Suprapubic skin (tissue), 4 donors: ENCODE measurements around the gene GLS2. TPM values are rescaled to one million over a fixed set of nuclear protein-coding genes. Genes with fewer than 3 reads are reported as not detected.

Experiments used
- DNase-seq, 2 donors: peaks; one replicate each; pipeline ENCODE4 v3.0.0-alpha.2; 2019; ENCODE audit warnings: low spot score in 2 of 2
- H3K27ac ChIP-seq: fragments of 200-600 bp; sonication (generic); one replicate; pipeline ENCODE4 v1.5.1; 2019
- H3K27me3 ChIP-seq: fragments of 200-600 bp; sonication (generic); one replicate; pipeline ENCODE4 v1.5.1; 2019
- H3K36me3 ChIP-seq: fragments of 200-600 bp; sonication (generic); one replicate; pipeline ENCODE4 v1.5.1; 2019
- H3K4me1 ChIP-seq: fragments of 200-600 bp; sonication (generic); one replicate; pipeline ENCODE4 v1.5.1; 2019
- H3K4me3 ChIP-seq: fragments of 200-600 bp; sonication (generic); one replicate; pipeline ENCODE4 v1.5.1; 2019; ENCODE audit warnings: mild to moderate bottlenecking
- H3K9me3 ChIP-seq: fragments of 200-600 bp; sonication (generic); one replicate; pipeline ENCODE4 v1.5.1; 2019
- CTCF ChIP-seq, 2 donors: fragments of 200-600 bp in 1 of 2; fragments of 450-650 bp in 1 of 2; sonication (generic) in 1 of 2; IDR thresholded peaks; one replicate each; pipeline ENCODE4 v1.5.1; 2016 to 2019; ENCODE audit warnings: antibody characterized with exemption in 2 of 2, mild to moderate bottlenecking in 1 of 2, moderate library complexity in 1 of 2
- EP300 ChIP-seq: sonication (generic); formaldehyde crosslinking; IDR thresholded peaks from one replicate; pipeline ENCODE4 v1.6.1; 2017; ENCODE audit warnings: antibody characterized with exemption
- POLR2A ChIP-seq, 2 donors: fragments of 450-650 bp; IDR thresholded peaks; one replicate each; pipeline ENCODE4 v1.6.1; 2017; ENCODE audit warnings: antibody characterized with exemption in 2 of 2, mild to moderate bottlenecking in 2 of 2, moderate library complexity in 2 of 2
- POLR2AphosphoS5 ChIP-seq, 3 donors: sonication (generic); formaldehyde crosslinking; IDR thresholded peaks; one replicate each; pipeline ENCODE4 v1.6.1; 2017; ENCODE audit warnings: antibody characterized with exemption in 3 of 3
- WGBS: methylation state at CpG from one replicate; pipeline ENCODE4 v1.1.5; 2018; 5-methylcytosine and 5-hydroxymethylcytosine counted together
- total RNA-seq, 4 donors: library from RNA; depleted of rRNA; stranded (reverse); fragments of >200 nt; gene quantifications; one replicate each; pipeline ENCODE4 v1.1.0, GENCODE V29; 2016

GLS2 gene
- total RNA-seq, 4 donors from 2014 or later: 7.9 to 23.9 (median 10.5) TPM

DNA sequence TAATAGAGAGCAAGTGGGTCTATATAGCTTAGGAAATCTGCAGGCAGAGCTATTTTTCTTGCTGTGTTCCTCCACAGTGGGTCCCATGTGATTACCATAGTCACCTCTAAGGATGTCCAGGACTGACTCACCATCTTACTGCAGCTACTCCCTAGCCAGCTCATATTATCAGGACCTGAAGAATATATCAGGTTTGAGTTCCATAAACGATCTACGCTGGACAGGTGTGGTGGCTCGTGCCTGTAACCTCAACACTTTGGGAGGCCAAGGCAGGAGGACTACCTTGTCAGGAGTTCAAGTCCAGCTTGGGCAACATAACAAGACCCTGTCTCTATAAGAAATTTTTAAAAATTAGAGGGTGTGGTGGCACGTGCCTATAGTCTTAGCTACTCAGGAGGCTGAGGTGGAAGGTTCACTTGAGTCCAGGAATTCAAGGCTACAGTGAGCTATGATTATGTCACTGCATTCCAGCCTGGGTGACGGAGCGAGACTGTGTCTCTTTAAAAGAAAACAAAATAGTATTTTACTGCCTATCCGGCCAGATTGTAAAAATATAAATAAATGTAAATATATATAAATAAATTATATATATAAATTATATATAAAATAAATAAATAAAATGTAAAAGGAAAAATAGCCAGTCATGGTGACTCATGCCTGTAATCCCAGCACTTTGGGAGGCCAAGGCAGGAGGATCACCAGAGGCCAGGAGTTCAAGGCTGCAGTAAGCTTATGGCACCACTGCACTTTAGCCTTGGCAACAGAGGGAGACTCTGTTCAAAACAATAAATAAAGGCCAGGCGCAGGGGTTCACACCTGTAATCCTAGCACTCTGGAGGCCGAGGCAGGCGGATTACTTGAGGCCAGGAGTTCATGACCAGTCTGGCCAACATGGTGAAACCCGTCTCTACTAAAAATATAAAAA is 26.5 kb downstream of the GLS2 start:
- Histone ChIP-seq H3K9me3 (no peaks in the 10 kb centered on the region), H3K27ac (no peak overlapping the region), H3K4me3 (no peak overlapping the region), H3K27me3 (no peaks in the 10 kb centered on the region), H3K36me3 (no peaks in the 10 kb centered on the region), H3K4me1 (peaks cover 4% of the 10 kb centered on the region)
- TF ChIP-seq CTCF (IDR thresholded peaks at IDR 0.05): no peak
- TF ChIP-seq POLR2AphosphoS5 (IDR thresholded peaks at IDR 0.05): no peak
- TF ChIP-seq EP300: no peak
- TF ChIP-seq POLR2A (IDR thresholded peaks at IDR 0.05): no peak
- 86% methylated on average over 11 of the region's 11 CpGs for WGBS
- no peak for DNase-seq

GRCh38 chr12:56457817-56458216 is 30.1 kb downstream of the GLS2 start:
- 90% methylated on average over 4 of the region's 4 CpGs for WGBS
- Histone ChIP-seq H3K27ac (no peak overlapping the region), H3K27me3 (no peaks in the 10 kb centered on the region), H3K9me3 (no peaks in the 10 kb centered on the region), H3K36me3 (no peaks in the 10 kb centered on the region), H3K4me1 (no peaks in the 10 kb centered on the region), H3K4me3 (no peak overlapping the region)
- no peak for TF ChIP-seq POLR2AphosphoS5 (IDR thresholded peaks at IDR 0.05)
- no peak for TF ChIP-seq POLR2A (IDR thresholded peaks at IDR 0.05)
- TF ChIP-seq EP300: no peak
- TF ChIP-seq CTCF (IDR thresholded peaks at IDR 0.05): no peak
- DNase-seq: no peak

DNA sequence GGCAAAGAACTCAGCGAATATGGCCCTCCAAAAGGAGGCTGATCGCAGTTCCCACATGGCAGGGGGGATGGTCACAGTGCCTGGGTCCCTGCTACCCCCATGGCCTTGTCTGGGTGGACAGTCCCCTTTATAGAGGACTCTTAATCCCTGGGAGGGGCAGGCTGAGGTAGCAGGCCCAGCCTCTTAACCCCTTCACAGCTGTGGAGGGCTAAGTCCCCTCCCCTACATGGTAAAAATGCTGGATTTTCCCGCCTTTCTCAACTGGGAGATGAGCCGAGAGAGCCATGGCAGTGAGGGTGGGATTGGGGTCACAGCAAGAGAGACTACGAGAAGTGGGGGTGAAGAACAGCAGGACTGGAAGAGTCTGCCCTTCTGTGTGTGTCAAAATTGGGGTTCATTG is 33.4 kb downstream of the GLS2 start, which contains the start of gene MIP:
Gene MIP, minus strand, starts transcription at position 101 of the 400 bp plus-strand sequence. Its CDS starts 44 bp downstream, at position 57.
- WGBS: 86% methylated on average over 5 of the region's 5 CpGs
- no peak within 1 kb of the TSS for H3K27ac ChIP-seq
- no peak for DNase-seq
- H3K36me3 ChIP-seq: no peaks in the 10 kb centered on the region
- no peak for TF ChIP-seq POLR2A (IDR thresholded peaks at IDR 0.05)
- TF ChIP-seq EP300: no peak
- no peak for TF ChIP-seq POLR2AphosphoS5 (IDR thresholded peaks at IDR 0.05)
- TF ChIP-seq CTCF (IDR thresholded peaks at IDR 0.05): no peak
- H3K27me3 ChIP-seq: no peaks in the 10 kb centered on the region
- no peaks in the 10 kb centered on the region for H3K9me3 ChIP-seq
- H3K4me3 ChIP-seq: no peak within 1 kb of the TSS
- peaks cover 4% of the 10 kb centered on the region for H3K4me1 ChIP-seq

DNA sequence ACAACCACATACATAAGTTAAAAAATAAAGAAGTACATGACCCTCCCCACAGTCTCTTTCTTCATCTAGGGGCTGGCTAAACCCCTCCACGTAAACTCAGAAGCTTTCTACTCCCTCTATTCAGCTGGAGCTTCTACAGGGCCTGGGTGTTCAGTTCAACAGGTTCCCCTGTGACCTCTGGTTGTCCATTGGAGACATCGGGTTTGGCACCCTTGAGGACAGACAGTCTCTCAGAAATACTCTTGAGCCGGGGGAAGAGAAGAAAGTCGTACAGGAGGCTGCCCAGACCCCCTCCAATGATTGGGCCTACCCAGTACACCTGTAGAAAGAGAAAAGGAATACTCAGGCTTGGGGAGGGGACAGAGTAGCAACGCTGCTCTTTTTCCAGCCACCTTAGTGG is 36.8 kb downstream of the GLS2 start:
- Histone ChIP-seq H3K4me3 (no peak overlapping the region), H3K27me3 (no peaks in the 10 kb centered on the region), H3K27ac (no peak overlapping the region), H3K9me3 (no peaks in the 10 kb centered on the region), H3K4me1 (peaks cover 12% of the 10 kb centered on the region), H3K36me3 (no peaks in the 10 kb centered on the region)
- WGBS: 89% methylated on average over 5 of the region's 5 CpGs
- DNase-seq: no peak
- TF ChIP-seq EP300 (no peak), POLR2AphosphoS5 (IDR thresholded peaks at IDR 0.05) (no peak), CTCF (IDR thresholded peaks at IDR 0.05) (no peak), POLR2A (IDR thresholded peaks at IDR 0.05) (no peak)

- H3K36me3 ChIP-seq: no peaks in the 10 kb centered on the region
- no peak overlapping the region for H3K27ac ChIP-seq
- TF ChIP-seq POLR2AphosphoS5 (IDR thresholded peaks at IDR 0.05) (no peak), POLR2A (IDR thresholded peaks at IDR 0.05) (no peak)
- H3K4me1 ChIP-seq: peaks cover 12% of the 10 kb centered on the region
- WGBS: 81% methylated on average over 3 of the region's 3 CpGs
- no peaks in the 10 kb centered on the region for H3K9me3 ChIP-seq
- no peak overlapping the region for H3K4me3 ChIP-seq
- no peak for DNase-seq
- no peaks in the 10 kb centered on the region for H3K27me3 ChIP-seq
Observed at GRCh38 chr12:56450241-56450640, 37.7 kb downstream of the GLS2 start.
